A673 (cell line): Measurements from ENCODE around the gene RAD1.

Experiments used
- CTCF ChIP-seq: fragments of 300-800, 200-600 bp; sonication (generic); conservative IDR thresholded peaks from 2 replicates; pipeline ENCODE4 v1.5.1; 2017; ENCODE audit warnings: low read depth, mild to moderate bottlenecking, antibody characterized with exemption, low read length, moderate library complexity, mixed read lengths
- EZH2 ChIP-seq: fragments of 200-600 bp; sonication (generic); IDR thresholded peaks from 2 replicates; pipeline ENCODE4 v1.6.1; 2017; ENCODE audit warnings: borderline replicate concordance, low read depth, mild to moderate bottlenecking, mixed read lengths, antibody characterized with exemption, low read length; ENCODE audit not compliant: poor library complexity, severe bottlenecking

- TF ChIP-seq CTCF (no peak), EZH2 (no peak)
These were observed 58.1 kb downstream of the RAD1 start for GRCh38 chr5:34857161-34857560.
